Glomerular endothelial cell (primary cell): Measurements from ENCODE around the gene HIF1AN. TPM values are rescaled to one million over a fixed set of nuclear protein-coding genes. Genes with fewer than 3 reads are reported as not detected.

Source experiments
- DNase-seq: peaks from one replicate; pipeline ENCODE4 v3.0.0-alpha.2; 2011; ENCODE audit warnings: low read depth, low spot score; ENCODE audit errors: extremely low read depth
- total RNA-seq: library from RNA; depleted of rRNA; stranded (reverse); fragments of >200 nt; gene quantifications from 2 replicates; pipeline ENCODE4 v1.2.3, GENCODE V29; 2015

HIF1AN gene
- total RNA-seq, 1 donor from 2014 or later: 9.9 TPM

DNA sequence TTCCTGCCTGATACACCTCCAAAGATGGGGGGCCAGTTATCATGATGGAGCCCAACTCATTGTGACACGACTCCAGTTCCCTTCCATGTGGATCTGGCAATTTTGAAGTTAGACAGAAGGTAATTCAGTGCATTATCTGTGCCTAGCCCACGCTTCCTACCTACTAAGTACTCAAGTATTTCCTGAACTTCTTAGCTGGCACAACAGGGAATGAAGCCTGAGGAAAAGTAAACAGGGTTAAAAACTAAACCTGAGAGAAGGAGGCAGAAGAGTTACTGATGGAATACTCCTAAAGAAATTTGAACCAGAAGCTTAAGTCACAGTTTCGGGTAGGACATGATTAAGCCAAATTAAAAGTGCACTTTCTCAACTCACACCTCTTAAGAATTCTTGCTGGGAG, 14.9 kb upstream of the HIF1AN start:
- no peak for DNase-seq

- DNase-seq: no peak
Measured at GRCh38 chr10:100522107-100522801, 13.5 kb upstream of the HIF1AN start.

DNA sequence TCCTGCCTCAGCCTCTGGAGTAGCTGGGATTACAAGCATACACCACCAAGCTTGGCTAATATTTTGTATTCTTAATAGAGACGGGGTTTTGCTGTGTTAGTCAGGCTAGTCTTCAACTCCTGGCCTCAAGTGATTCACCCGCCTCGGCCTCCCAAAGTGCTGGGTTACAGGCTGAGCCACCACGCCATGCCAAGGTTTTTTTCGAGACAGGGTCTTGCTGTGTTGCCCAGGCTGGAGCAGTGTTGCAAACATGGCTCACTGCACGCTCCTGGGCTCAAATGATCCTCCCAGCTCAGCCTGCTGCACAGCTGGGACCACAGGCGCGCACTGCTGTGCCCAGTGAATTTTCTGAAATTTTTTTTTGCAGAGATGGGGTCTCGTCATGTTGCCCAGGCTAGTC, 12.8 kb upstream of the HIF1AN start:
- no peak for DNase-seq

- DNase-seq: no peak
Measured at GRCh38 chr10:100524206-100524605, 11.5 kb upstream of the HIF1AN start.

DNA sequence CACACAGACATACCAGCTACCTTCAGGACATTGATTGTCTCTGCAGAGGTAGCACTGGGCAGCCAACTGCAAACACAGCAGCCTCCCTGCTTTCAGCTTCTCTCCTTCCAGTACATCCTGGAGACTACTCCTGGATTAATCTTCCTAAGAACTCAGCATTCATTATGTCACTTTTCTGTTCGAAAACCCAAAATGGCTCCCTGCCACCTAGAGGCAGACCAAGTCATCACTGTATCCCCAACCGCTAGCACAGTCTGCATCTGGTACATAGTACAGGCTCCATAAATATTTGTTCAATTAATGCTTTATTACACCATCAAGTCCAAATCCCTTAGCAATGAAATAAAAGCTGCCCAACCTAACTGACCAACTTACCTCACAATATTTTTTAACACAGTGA, 11.1 kb upstream of the HIF1AN start:
- no peak for DNase-seq

- no peak for DNase-seq
Measured at GRCh38 chr10:100528123-100528886, 7.4 kb upstream of the HIF1AN start.

DNA sequence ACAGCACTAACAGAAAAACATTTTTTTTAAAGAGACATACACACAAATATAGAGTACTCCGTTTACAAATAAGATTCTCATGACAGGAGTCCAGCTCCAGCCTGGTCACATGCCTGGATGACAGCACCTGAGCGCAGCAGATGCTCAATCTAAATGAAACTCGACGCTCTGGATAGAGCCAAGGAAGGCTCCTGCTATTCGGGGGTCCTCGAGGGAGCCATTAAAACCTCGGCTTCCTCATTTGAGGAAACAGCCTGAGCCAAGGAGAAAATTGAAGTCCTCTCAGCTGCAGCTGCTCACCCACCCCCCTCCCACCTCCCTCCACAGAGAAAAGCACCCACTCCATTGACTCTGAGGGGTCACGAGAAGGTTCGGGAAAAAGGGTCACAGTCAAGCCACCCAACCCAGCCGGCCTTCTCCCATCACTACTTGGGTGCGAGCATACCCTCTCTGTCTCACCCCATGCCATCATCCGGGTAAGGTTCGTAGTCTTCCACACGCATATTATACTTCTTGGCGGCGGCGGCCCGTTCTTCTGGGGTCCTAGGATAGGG, 6.7 kb upstream of the HIF1AN start:
- DNase-seq: no peak

DNA sequence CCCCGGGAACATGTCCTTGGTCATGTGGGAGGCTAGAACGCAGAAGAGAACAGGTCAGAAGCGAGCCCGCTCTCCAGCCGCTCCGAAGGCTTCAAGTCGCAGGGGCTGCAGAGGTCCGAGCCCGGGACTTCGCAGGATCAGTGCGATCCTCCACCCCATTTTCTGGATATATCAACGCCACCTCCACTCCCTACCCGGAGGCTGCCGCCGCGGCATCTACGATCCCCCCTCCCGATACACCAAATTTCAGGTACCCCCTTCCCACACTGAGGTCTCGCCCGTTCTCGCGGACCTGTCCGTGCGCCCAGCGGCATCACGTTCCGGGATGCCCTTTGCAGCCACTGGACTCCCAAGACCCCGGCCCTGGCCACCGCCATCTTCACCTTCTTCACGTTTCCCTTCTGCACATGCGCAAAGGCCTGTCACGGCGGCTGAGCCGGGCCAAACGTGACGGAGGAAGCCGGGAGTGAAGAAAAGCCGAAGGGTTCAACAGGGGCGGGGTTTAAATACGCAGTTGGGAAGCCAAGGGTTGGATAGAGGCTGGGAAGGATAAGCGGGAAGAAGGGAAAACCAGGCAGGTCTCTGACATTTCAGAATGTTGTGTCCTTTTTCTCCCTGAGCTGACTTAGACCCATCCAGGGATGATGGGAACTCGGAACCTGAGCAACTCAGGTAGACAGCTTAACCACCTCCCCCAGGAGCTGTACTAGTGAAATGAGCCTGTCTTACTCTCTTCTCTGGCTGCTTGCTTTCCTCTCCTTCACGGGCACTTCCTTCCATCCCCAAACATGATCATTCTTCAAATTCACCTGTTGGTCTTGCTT, 6.1 kb upstream of the HIF1AN start, which contains the start of gene NDUFB8:
NDUFB8 (minus strand) TSS at position 397 of the 824 bp plus-strand sequence; CDS start at position 377, 20 bp downstream.
- no peak for DNase-seq

- no peak for DNase-seq
Measured at GRCh38 chr10:100531761-100532160, 4.0 kb upstream of the HIF1AN start.

DNA sequence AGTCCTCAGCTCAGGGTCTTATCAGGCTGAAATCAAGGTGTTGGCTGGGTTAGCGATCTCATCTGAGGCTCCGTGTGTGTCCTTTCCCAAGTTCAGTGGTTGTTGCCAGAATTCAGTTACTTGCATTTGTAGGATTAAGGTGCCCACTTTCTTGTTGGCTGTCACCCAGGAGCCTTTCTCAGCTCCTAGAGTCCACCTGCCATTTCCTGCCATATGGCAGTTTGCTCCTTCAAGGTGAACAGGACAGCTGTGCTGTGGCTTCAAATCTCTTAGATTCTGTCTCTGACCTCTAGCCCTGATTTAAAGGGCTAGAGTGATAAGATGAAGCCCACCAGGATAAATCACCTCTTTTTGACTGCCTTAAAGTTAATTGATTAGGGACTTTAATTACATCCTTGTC, 1.0 kb upstream of the HIF1AN start:
- no peak for DNase-seq

DNA sequence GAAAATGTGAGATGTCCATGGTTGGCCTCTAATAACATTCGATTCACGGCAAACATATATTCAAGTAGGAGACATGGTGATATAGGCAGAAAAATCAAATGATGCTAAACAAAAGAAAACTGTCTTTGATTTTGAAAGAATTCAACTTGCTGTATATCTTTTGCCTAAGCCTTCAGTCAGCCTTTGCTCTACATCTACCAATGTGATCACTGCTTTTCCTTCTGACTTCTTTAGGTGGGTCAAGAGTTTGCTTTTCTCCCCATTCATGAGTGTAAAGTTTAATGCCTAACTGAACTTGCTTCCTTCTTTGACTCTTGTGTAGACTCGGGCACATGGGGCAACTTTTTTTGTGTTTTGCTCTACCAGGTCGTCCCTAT, 417 bp upstream of the HIF1AN start:
- DNase-seq: no peak

DNA sequence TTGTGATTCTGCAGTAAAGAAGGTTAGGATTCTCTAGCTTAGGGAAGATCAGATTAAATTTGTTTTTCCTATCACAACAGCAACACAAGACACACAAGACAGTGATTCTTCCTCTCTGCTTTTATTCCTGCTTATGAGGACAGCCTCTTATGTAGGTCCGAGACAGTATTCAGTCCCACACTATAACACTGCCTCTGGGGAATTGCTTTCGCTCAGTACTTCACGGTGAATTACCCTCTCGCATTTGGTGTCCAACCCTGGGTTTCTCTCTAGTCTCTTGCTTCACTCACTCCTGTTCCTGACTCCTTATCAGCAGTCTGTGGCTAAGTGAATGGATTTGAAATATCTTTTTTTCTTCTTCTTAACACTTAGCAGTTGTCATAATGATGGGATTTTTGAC, 1.7 kb downstream of the HIF1AN start:
- no peak for DNase-seq

- DNase-seq: no peak
Measured at GRCh38 chr10:100544950-100545349, 9.2 kb downstream of the HIF1AN start.

GRCh38 chr10:100551196-100551595, 15.5 kb downstream of the HIF1AN start:
- DNase-seq: no peak

- no peak for DNase-seq
Measured at GRCh38 chr10:100551738-100552137, 16.0 kb downstream of the HIF1AN start.

DNA sequence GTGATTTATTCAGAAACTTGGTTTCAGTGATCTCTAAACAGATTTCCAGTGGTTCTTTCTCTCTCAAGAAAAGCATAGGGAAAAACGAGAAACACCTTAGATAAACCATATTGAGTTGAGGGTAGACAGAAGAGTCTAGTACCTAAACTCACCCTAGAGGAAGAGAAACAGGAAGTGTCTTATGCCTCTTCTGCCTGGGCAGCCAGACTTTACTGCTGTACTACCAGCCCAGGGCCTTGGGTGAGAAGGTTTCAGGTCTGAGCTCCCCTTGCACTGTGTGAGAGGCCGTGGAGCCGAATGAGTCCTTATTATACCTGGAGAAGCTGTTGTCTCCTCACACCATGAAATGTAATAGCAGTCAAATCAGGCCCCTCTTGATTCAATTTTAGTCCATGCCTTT, 18.2 kb downstream of the HIF1AN start:
- no peak for DNase-seq

DNA sequence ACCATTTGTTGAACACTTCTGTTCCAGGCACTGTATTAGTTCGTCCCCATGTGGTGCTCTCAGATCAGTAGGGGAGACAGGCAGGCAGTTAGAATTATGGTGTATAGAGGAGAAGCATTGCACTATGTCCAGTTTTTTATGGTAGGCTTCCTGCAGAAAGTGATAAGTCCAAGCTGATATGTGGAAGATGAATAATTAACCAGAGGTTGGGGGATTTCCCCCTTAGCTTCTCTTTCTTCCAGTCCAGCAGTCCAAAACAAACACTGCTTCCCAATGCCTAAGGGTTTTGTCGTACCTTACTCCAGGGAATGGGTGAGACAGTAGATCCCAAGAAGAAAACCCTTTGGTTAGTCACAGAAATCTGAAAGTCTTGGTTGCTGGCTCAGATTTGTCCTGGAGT, 19.2 kb downstream of the HIF1AN start:
- no peak for DNase-seq

DNA sequence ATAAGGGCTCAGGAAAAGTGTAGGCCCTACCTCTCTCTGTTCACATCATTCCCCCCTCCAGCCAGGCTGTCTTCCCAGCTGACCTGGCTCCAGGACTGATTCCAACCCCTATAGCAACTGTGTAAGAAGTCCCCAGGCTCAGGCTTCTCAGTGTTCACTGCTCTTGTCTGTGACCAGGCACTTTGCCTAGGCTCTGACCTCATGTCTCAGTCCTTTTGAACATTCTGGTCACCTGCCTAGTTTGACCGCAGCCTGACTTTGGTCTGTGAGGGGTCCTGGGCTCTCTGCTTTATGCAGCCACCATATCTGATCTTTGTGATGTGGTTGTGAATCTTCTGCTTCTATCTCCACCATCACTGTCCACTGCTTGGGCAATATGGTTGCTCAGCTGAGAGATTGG, 24.5 kb downstream of the HIF1AN start:
- no peak for DNase-seq

- no peak for DNase-seq
Measured at GRCh38 chr10:100561005-100561404, 25.3 kb downstream of the HIF1AN start.

DNA sequence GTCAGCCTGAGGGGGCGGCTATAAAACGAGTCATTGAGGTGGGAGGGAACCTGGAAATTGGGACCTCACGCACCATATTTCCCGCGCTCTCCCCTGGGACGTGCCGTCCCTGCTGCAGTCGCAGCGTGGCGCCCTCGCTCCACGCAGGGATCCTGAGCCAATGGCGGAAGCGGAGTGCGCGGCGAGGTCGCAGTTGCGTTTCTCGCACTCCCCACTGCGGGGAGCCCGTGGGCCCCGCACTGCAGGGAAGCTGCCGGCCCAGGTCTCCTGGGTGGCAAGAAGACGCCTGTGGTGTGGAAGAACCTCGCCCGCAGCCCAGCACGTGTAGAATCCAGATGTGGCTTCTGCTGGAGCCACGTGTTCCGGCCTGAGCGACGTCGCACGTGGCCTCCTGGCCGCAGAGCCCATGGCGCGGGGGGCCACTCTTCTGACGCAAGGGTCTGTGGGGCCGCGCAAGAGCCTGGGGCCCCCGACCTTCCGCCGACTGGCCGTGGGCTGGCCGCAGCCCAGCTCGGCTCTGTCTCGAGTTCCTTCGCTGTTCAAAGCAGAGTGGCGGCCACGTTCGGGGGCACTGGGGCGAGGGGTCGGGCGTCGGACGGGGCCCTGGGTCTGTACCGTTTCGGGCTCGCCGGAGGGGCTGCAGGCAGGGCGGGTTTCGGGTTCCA, 26.4 kb downstream of the HIF1AN start:
- DNase-seq: no peak
